Esophagus squamous epithelium (tissue), 5 donors: ENCODE measurements around the gene CFAP157. TPM values are rescaled to one million over a fixed set of nuclear protein-coding genes. Genes with fewer than 3 reads are reported as not detected.

Experiments used
- DNase-seq: peaks from one replicate; lab custom pipeline; 2025; lab: John Stamatoyannopoulos, UW
- H3K27ac ChIP-seq, 4 donors: fragments of 200-600 bp; sonication (generic); one replicate each; pipeline ENCODE4 v1.5.1; 2016 to 2019; ENCODE audit warnings: mild to moderate bottlenecking in 1 of 4
- H3K27me3 ChIP-seq, 4 donors: fragments of 200-600 bp; sonication (generic); 1 replicate in 3 of 4; 2 replicates in 1 of 4; pipeline versions ENCODE4 v1.5.1 to v1.6.0; 2017 to 2021; ENCODE audit warnings: antibody characterized with exemption in 1 of 4
- H3K36me3 ChIP-seq, 3 donors: fragments of 200-600 bp; sonication (generic); one replicate each; pipeline ENCODE4 v1.5.1; 2016 to 2019
- H3K4me1 ChIP-seq, 3 donors: fragments of 200-600 bp; sonication (generic); one replicate each; pipeline ENCODE4 v1.5.1; 2017 to 2019
- H3K4me3 ChIP-seq, 4 donors: fragments of 200-600 bp; sonication (generic); 1 replicate in 3 of 4; 2 replicates in 1 of 4; pipeline ENCODE4 v1.5.1; 2016 to 2019; ENCODE audit warnings: mild to moderate bottlenecking in 2 of 4, moderate library complexity in 1 of 4
- H3K9me3 ChIP-seq, 3 donors: fragments of 200-600 bp; sonication (generic); one replicate each; pipeline ENCODE4 v1.5.1; 2016 to 2019
- CTCF ChIP-seq, 6 experiments: fragments of 450-650 bp in 4 of 6; fragments of 200-600 bp in 2 of 6; sonication (generic) in 2 of 6; IDR thresholded peaks; one replicate each; pipeline ENCODE4 v1.5.1; 2016 to 2019; ENCODE audit warnings: antibody characterized with exemption in 6 of 6, mild to moderate bottlenecking in 4 of 6, moderate library complexity in 4 of 6
- POLR2A ChIP-seq, 4 donors: fragments of 450-650 bp; IDR thresholded peaks; one replicate each; pipeline ENCODE4 v1.6.1; 2017; ENCODE audit warnings: antibody characterized with exemption in 4 of 4, mild to moderate bottlenecking in 4 of 4, moderate library complexity in 3 of 4
- WGBS, 2 donors: methylation state at CpG; one replicate each; pipeline ENCODE4 v1.1.5; 2018; 5-methylcytosine and 5-hydroxymethylcytosine counted together
- intact Hi-C: fragments of 100-400 bp; cut with DNase I; formaldehyde crosslinking; loops from one replicate; pipeline ENCODE4 v1.15.0; 2022
- total RNA-seq, 4 donors: library from RNA; depleted of rRNA; stranded (reverse); fragments of >200 nt; gene quantifications; one replicate each; pipeline ENCODE4 v1.1.0, GENCODE V29; 2016
- donor health status: DM: yes; HTN: yes; CAD: no.

CFAP157 gene
- total RNA-seq, 4 donors from 2014 or later, result 0.19 TPM; not detected in 3

- 90 to 91% methylated on average over 7 to 10 of the region's 19 CpGs for WGBS, 2 donors
- H3K27ac ChIP-seq, result no peak overlapping the region
- TF ChIP-seq POLR2A (IDR thresholded peaks at IDR 0.05) (no peak), CTCF (IDR thresholded peaks at IDR 0.05) (no peak)
These were observed 37.8 kb downstream of the CFAP157 start for GRCh38 chr9:127744398-127745110.

GRCh38 chr9:127746959-127747569 is 40.3 kb downstream of the CFAP157 start:
- peaks cover 0 to 65% (median 0%) of the 10 kb centered on the region in 3 donors for H3K36me3 ChIP-seq
- DNase-seq, result no peak
- intact Hi-C loops, result no loop called here
- H3K9me3 ChIP-seq, result no peaks in the 10 kb centered on the region
- WGBS, 2 donors, result 74 to 78% methylated on average over 11 to 15 of the region's 15 CpGs
- H3K27ac ChIP-seq, result no peak overlapping the region
- H3K27me3 ChIP-seq, result peaks cover 0 to 19% (median 0%) of the 10 kb centered on the region in 4 donors
- peaks cover 0 to 21% (median 6%) of the 10 kb centered on the region in 3 donors for H3K4me1 ChIP-seq
- TF ChIP-seq POLR2A (IDR thresholded peaks at IDR 0.05) (no peak), CTCF (IDR thresholded peaks at IDR 0.05) (no peak)
- H3K4me3 ChIP-seq, result no peak overlapping the region

More at GRCh38 chr9:127744398-127745110, 37.8 kb downstream of the CFAP157 start:
- Histone ChIP-seq H3K9me3 (no peaks in the 10 kb centered on the region), H3K4me3 (no peak overlapping the region), H3K36me3 (peaks cover 0 to 58% (median 0%) of the 10 kb centered on the region in 3 donors), H3K27me3 (peaks cover 0 to 8% (median 0%) of the 10 kb centered on the region in 4 donors), H3K4me1 (peaks cover 9 to 38% (median 20%) of the 10 kb centered on the region in 3 donors)
- intact Hi-C loops, result no loop called here
- DNase-seq, result no peak

GRCh38 chr9:127749090-127749787 is 42.5 kb downstream of the CFAP157 start:
- Histone ChIP-seq H3K4me3 (no peak overlapping the region), H3K27ac (no peak overlapping the region), H3K36me3 (peaks cover 0 to 55% (median 0%) of the 10 kb centered on the region in 3 donors), H3K27me3 (peaks cover 2 to 33% (median 7%) of the 10 kb centered on the region in 4 donors), H3K9me3 (no peaks in the 10 kb centered on the region), H3K4me1 (peaks cover 0 to 12% (median 0%) of the 10 kb centered on the region in 3 donors)
- 94 to 96% methylated on average over 9 to 15 of the region's 26 CpGs for WGBS, 2 donors
- DNase-seq, result no peak
- intact Hi-C loops, result no loop called here
- no peak for TF ChIP-seq POLR2A (IDR thresholded peaks at IDR 0.05)
- no peak for TF ChIP-seq CTCF (IDR thresholded peaks at IDR 0.05)

DNA sequence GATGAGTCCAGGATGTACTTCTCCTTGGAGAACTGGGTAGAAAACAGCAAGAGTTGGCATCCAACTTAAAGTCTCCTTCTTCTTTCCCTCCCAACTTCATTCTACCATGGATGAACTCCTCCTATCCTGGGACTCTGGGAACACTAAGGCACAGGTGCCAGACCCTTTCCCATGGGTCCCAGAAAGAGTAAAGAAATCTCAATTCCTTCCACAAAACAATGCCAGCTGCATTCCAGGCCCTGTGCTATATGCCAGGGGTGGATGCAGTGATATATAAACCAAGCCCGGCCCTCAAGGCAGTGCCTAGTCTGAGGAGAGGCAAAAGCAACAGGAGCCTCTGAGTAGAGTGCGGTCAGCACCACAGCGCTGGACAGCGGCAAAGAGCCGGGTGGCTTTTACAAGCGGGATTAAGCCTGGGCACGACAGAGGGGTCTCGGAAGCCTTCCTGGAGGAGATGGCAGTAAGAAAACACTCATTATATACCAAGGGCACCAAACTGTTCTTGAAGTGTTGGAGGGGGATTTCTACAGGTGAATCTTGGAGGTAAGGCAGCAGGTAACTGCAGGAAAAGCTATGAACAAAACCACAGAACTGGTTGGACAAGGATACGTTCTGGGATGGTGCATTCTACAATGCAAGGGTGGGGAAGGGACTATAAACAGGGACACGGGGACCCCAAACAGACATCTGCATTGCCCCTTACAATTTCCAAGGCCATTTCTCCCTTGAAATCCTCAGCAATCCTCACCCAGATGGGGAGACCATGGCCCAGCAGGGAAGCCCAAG is 44.7 kb downstream of the CFAP157 start:
- H3K27ac ChIP-seq, result no peak overlapping the region
- intact Hi-C loops, result no loop called here
- WGBS, 2 donors, result 26 to 29% methylated on average over 3 to 10 of the region's 10 CpGs
- no peak for DNase-seq
- H3K9me3 ChIP-seq, result no peaks in the 10 kb centered on the region
- peaks cover 5 to 55% (median 12%) of the 10 kb centered on the region in 4 donors for H3K27me3 ChIP-seq
- TF ChIP-seq CTCF (IDR thresholded peaks at IDR 0.05) (no peak), POLR2A (IDR thresholded peaks at IDR 0.05) (no peak)
- no peak overlapping the region for H3K4me3 ChIP-seq
- peaks cover 5 to 28% (median 8%) of the 10 kb centered on the region in 3 donors for H3K4me1 ChIP-seq
- H3K36me3 ChIP-seq, result peaks cover 0 to 45% (median 0%) of the 10 kb centered on the region in 3 donors
